Activated CD4-positive, alpha-beta T cell treated with anti-CD3 and anti-CD28 coated beads, Interleukin-2, amount 10 ng/mL, durations not matched to agents 24 days and 14 days (primary cell): ENCODE results near the gene CASP9. TPM values are rescaled to one million over a fixed set of nuclear protein-coding genes. Genes with fewer than 3 reads are reported as not detected.
"Not testable (repeated sequence)": the region's sequence is repeated elsewhere in the genome, so short reads cannot be mapped to it uniquely, and the experiment has no call there.

Experiments used
- DNase-seq: peaks from one replicate; pipeline ENCODE4 v3.0.0; 2022
- H3K27ac Mint-ChIP-seq: one replicate; pipeline ENCODE4 v1.8.0; 2022; ENCODE audit warnings: mild to moderate bottlenecking, mixed read lengths
- H3K27me3 Mint-ChIP-seq: one replicate; pipeline ENCODE4 v1.8.0; 2022; ENCODE audit warnings: mixed read lengths
- H3K36me3 Mint-ChIP-seq: one replicate; pipeline ENCODE4 v1.8.0; 2022; ENCODE audit warnings: low read depth, mild to moderate bottlenecking, mixed read lengths
- H3K4me1 Mint-ChIP-seq: one replicate; pipeline ENCODE4 v1.8.0; 2021; ENCODE audit warnings: mixed read lengths
- H3K4me3 Mint-ChIP-seq: one replicate; pipeline ENCODE4 v1.8.0; 2022; ENCODE audit warnings: mild to moderate bottlenecking, moderate library complexity, mixed read lengths
- H3K9me3 Mint-ChIP-seq: one replicate; pipeline ENCODE4 v1.8.0; 2021; ENCODE audit warnings: mixed read lengths
- intact Hi-C: fragments of 100-400 bp; cut with micrococcal nuclease; formaldehyde crosslinking; loops from one replicate; pipeline ENCODE4 v1.15.1; 2023
- total RNA-seq: library from RNA; stranded (reverse); gene quantifications from 2 replicates; pipeline ENCODE4 v1.2.3, GENCODE V29; 2022

CASP9 gene
- total RNA-seq, 1 donor from 2014 or later, result 17.3 TPM

DNA sequence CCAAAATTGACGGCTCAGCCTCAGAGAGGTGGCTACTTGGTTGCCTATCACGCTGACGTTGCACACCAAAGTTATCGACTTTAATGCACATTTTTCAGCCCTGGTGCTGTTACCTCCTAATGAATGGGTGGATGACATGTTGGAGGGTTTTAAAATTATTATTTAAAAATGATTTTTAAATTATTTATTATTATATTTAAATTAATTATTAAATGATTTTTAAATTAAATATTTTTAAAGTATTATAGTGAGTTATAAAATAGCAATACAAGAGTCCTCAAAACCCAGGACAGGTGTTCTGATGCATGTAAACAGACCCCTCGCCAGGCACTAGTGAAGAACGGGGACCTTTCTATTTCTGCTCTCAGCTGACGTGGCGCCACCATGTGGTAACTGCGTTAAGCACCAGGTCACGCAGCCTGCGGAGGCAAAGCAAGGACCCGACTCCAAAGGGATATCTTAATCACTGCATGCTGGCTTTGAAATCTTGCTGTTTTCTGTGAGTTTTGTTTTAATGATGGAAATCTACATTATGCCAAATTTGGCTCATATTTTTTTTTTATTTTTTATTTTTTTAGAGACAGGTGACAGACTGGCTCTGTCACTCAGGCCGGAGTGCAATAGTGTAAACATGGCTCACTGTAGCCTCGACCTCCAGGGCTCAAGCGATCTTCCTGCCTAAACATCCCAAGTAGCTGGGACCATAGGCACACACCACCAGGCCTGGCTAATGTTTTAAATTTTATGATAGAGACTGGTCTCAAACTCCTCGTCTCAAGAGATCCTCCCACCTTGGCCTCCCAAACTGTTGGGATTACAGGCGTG lies 22.6 kb downstream of the CASP9 start:
- no peak overlapping the region for H3K27ac Mint-ChIP-seq
- H3K36me3 Mint-ChIP-seq, result peaks cover 22% of the 10 kb centered on the region
- peak; percentile 86 for DNase-seq
- no peaks in the 10 kb centered on the region for H3K4me1 Mint-ChIP-seq
- H3K9me3 Mint-ChIP-seq, result no peaks in the 10 kb centered on the region
- no peak overlapping the region for H3K4me3 Mint-ChIP-seq
- intact Hi-C loops, result no loop called here
- H3K27me3 Mint-ChIP-seq, result no peaks in the 10 kb centered on the region

GRCh38 chr1:15500184-15501178 lies 23.5 kb downstream of the CASP9 start:
- Mint-ChIP-seq H3K4me1 (no peaks in the 10 kb centered on the region), H3K27ac (no peak overlapping the region), H3K9me3 (no peaks in the 10 kb centered on the region), H3K36me3 (peaks cover 31% of the 10 kb centered on the region), H3K4me3 (no peak overlapping the region), H3K27me3 (no peaks in the 10 kb centered on the region)
- intact Hi-C loops, result no loop called here
- no peak for DNase-seq

DNA sequence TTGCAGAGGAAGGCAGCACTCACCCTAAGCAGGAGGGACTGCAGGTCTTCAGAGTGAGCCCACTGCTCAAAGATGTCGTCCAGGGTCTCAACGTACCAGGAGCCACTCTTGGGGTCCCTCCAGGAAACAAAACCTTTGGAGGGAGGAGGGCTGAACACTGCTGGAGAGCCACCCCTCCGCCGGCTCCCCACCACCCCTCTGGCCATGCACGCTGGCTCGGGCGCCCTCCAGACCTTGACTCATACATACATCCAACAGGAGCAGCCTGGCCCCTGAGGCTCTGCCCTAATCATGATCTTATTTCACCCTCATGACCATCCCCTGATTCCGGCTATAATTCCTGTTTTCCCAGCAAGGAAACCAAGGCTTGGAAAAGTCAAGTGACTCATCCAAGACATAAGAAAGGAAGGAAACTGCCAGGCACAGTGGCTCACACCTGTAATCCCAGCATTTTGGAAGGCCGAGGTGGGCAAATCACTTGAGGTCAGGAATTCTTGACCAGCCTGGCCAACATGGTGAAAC lies 30.1 kb downstream of the CASP9 start:
- no peak for DNase-seq
- no peak overlapping the region for H3K27ac Mint-ChIP-seq
- H3K4me1 Mint-ChIP-seq, result peaks cover 5% of the 10 kb centered on the region
- peaks cover 25% of the 10 kb centered on the region for H3K36me3 Mint-ChIP-seq
- no peaks in the 10 kb centered on the region for H3K9me3 Mint-ChIP-seq
- no peak overlapping the region for H3K4me3 Mint-ChIP-seq
- H3K27me3 Mint-ChIP-seq, result no peaks in the 10 kb centered on the region
- intact Hi-C loops, result loop anchor here (10.0 kb wide), 1 partner anchor 169 kb away; no protein-coding TSS in a partner anchor

DNA sequence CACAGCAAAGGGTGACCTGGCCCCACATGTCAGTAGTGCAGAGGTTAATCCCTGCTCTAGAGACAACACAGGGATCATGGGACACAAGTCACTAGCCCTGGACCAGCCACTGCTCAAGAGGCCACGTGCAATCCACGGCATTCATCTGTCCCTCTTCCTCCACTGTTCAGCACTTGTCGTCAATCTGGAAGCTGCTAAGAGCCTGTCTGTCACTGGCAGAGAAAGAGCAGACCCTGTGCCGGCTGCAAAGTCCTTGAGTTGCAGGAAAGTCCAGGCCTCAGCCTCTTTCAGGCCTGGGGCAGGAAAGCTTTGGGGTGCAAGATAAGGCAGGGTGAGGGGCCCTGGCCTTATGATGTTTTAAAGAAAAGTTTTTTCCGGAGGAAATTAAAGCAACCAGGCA lies 31.4 kb downstream of the CASP9 start:
- Mint-ChIP-seq H3K4me1 (peaks cover 5% of the 10 kb centered on the region), H3K36me3 (peaks cover 21% of the 10 kb centered on the region), H3K27me3 (no peaks in the 10 kb centered on the region), H3K27ac (no peak overlapping the region), H3K9me3 (no peaks in the 10 kb centered on the region), H3K4me3 (no peak overlapping the region)
- DNase-seq, result no peak
- intact Hi-C loops, result loop anchor here (10.0 kb wide), 1 partner anchor 168 kb away; no protein-coding TSS in a partner anchor

- H3K9me3 Mint-ChIP-seq, H3K4me3 Mint-ChIP-seq, H3K27me3 Mint-ChIP-seq, H3K27ac Mint-ChIP-seq, H3K4me1 Mint-ChIP-seq: not testable (repeated sequence)
- H3K36me3 Mint-ChIP-seq, result peaks cover 27% of the 10 kb centered on the region
- intact Hi-C loops, result loop anchor here (10.0 kb wide), 1 partner anchor 166 kb away; no protein-coding TSS in a partner anchor
- DNase-seq, result peak; percentile 63
Observed at GRCh38 chr1:15491010-15491409, 33.0 kb downstream of the CASP9 start.

- Mint-ChIP-seq H3K9me3 (no peaks in the 10 kb centered on the region), H3K36me3 (peaks cover 22% of the 10 kb centered on the region), H3K4me3 (no peak overlapping the region), H3K27me3 (no peaks in the 10 kb centered on the region), H3K27ac (no peak overlapping the region), H3K4me1 (peaks cover 5% of the 10 kb centered on the region)
- no peak for DNase-seq
- intact Hi-C loops, result no loop called here
Observed at GRCh38 chr1:15489052-15489736, 34.8 kb downstream of the CASP9 start.

DNA sequence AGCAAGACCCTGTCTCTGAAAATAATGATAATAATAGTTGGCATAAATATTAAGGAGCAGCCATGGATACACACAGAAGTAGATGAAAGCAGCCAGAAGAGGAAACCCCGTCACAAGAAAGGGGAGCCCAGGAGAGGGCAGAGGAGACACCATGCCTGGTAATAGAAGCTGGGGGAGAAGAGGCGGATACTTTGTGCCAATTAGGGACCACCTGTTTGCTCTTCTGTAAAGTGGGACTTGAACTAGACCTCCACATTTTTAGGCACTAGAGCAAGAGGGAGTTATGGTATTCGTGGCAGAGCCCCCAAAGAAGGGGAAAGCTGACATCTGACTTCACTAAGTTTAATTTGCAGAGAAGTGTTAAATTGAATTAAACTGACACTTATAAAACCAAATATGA lies 35.6 kb downstream of the CASP9 start:
- Mint-ChIP-seq H3K4me3 (no peak overlapping the region), H3K36me3 (peaks cover 22% of the 10 kb centered on the region), H3K27ac (no peak overlapping the region), H3K9me3 (no peaks in the 10 kb centered on the region), H3K4me1 (peaks cover 5% of the 10 kb centered on the region), H3K27me3 (no peaks in the 10 kb centered on the region)
- intact Hi-C loops, result no loop called here
- no peak for DNase-seq

DNA sequence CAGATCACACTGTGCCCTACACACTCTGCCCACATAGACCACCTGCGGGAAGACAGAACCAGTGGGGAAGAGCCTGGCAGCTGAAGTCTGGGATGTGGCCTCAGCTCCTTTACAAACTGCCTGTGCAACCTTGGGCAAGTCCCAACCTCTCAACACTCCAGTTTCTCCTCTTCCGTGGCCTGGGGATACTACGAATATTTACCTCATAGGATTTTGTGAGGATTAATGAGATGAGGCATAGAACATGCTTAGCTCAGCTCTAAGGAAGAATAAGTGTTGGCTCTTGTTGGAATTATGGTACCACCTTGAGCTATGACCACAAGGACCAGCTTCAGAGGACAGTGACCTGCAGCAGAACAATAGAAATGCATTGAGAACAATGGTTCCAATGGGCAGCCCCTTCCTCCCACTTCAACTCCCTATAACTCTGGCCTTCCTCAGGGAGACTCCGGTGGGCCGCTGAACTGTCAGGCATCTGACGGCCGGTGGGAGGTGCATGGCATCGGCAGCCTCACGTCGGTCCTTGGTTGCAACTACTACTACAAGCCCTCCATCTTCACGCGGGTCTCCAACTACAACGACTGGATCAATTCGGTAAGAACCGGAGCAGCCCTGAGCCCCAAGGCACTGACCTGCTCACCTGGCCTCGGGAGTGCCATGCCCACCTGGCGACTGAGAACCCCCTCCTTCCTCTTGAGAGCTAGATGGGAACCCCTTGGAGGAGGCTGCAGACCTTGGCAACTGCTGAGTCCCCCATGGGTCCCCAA lies 37.0 kb downstream of the CASP9 start:
- H3K27me3 Mint-ChIP-seq, intact Hi-C loops, H3K9me3 Mint-ChIP-seq, H3K4me3 Mint-ChIP-seq, H3K4me1 Mint-ChIP-seq, H3K27ac Mint-ChIP-seq, DNase-seq: not testable (repeated sequence)
- H3K36me3 Mint-ChIP-seq, result peaks cover 17% of the 10 kb centered on the region

- Mint-ChIP-seq H3K27ac (no peak overlapping the region), H3K27me3 (no peaks in the 10 kb centered on the region), H3K36me3 (peaks cover 15% of the 10 kb centered on the region), H3K4me3 (no peak overlapping the region), H3K4me1 (no peaks in the 10 kb centered on the region), H3K9me3 (no peaks in the 10 kb centered on the region)
- intact Hi-C loops, result no loop called here
- DNase-seq, result no peak
Observed at GRCh38 chr1:15485636-15486035, 38.4 kb downstream of the CASP9 start.

DNA sequence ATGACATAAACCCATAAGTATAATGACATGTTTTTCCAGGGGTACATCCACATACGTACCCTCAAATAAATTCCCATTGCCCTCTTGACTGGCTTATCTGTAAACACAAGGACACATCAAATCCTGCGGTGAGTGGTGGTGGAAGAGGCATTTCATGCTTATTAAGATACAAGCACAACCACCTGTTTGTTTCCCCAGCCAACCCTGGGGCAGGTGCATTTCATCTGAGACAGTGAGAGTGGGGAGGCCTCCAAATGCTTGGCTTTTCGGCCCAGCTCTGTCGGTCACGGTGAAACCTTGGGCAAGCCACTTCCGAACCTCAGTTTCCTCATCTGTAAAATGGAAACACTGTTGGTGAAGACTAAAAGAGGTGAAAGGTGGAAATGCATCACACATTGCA lies 39.6 kb downstream of the CASP9 start:
- intact Hi-C loops, DNase-seq, H3K4me3 Mint-ChIP-seq, H3K4me1 Mint-ChIP-seq, H3K27me3 Mint-ChIP-seq, H3K27ac Mint-ChIP-seq, H3K9me3 Mint-ChIP-seq: not testable (repeated sequence)
- peaks cover 15% of the 10 kb centered on the region for H3K36me3 Mint-ChIP-seq

GRCh38 chr1:15483971-15484370 lies 40.0 kb downstream of the CASP9 start:
- no peaks in the 10 kb centered on the region for H3K9me3 Mint-ChIP-seq
- H3K27ac Mint-ChIP-seq, result no peak overlapping the region
- no peak for DNase-seq
- intact Hi-C loops, result no loop called here
- no peak overlapping the region for H3K4me3 Mint-ChIP-seq
- peaks cover 15% of the 10 kb centered on the region for H3K36me3 Mint-ChIP-seq
- no peaks in the 10 kb centered on the region for H3K4me1 Mint-ChIP-seq
- no peaks in the 10 kb centered on the region for H3K27me3 Mint-ChIP-seq

DNA sequence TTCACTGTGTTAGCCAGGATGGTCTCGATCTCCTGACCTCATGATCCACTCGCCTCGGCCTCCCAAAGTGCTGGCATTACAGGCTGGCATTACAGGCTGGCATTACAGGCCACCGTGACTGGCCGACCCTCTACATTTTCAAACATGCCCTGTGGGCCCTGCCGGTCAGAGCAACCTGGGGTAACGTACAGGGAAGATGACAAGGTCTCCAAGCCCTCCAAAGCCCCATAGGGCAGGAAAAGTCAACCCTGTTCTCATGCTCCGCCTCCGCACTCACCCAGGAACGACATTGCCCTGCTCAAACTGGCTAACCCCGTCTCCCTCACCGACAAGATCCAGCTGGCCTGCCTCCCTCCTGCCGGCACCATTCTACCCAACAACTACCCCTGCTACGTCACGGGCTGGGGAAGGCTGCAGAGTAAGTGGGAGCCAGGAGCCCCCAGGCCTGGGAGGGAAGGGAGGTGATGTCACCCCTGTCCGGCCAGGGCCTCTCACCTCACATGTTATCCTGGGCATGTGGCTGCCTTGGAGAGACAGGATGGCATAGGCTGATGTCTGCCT lies 41.0 kb downstream of the CASP9 start:
- DNase-seq, intact Hi-C loops, H3K27ac Mint-ChIP-seq: not testable (repeated sequence)

More for the DNA sequence above, 41.0 kb downstream of the CASP9 start:
- H3K4me1 Mint-ChIP-seq, H3K4me3 Mint-ChIP-seq, H3K9me3 Mint-ChIP-seq, H3K27me3 Mint-ChIP-seq: not testable (repeated sequence)
- H3K36me3 Mint-ChIP-seq, result peaks cover 15% of the 10 kb centered on the region
